Measurements from ENCODE around the gene ZFP36L2. TPM values are rescaled to one million over a fixed set of nuclear protein-coding genes. Genes with fewer than 3 reads are reported as not detected.

ZFP36L2 gene
- total and polyA plus RNA-seq, 10 of the 15 experiments (the other 5 are each of a cell fraction or from before 2014, with no cell fraction given) = 4.3 to 64.9 (median 19.5) TPM

- no peak for TF ChIP-seq SUZ12 (IDR thresholded peaks at IDR 0.05; ENCODE audit: unreplicated experiment)
- TF ChIP-seq SP1 (IDR thresholded peaks at IDR 0.05; ENCODE audit: low read depth, low read length) = no peak
- no peak for TF ChIP-seq ASH2L (IDR thresholded peaks at IDR 0.05; ENCODE audit: borderline replicate concordance, low read depth)
- TF ChIP-seq LARP7 (IDR thresholded peaks at IDR 0.05) = 0 out of 2 replicates have a peak, but pooled peaks have one; percentile 25
- peak; percentile 58 to 59; a peak in 3 of 4 replicates for TF ChIP-seq IKZF2 (IDR thresholded peaks at IDR 0.05)
- no peak for TF ChIP-seq PBX3 (IDR thresholded peaks at IDR 0.05; ENCODE audit: insufficient replicate concordance, low read depth, low read length)
- TF ChIP-seq GABPA (IDR thresholded peaks at IDR 0.05; ENCODE audit: low read depth) = no peak
- no peak for TF ChIP-seq HDAC6 (IDR thresholded peaks at IDR 0.05; ENCODE audit: unreplicated experiment)
- no peak for TF ChIP-seq KLF5 (IDR thresholded peaks at IDR 0.05; ENCODE audit: partially characterized antibody)
- TF ChIP-seq JUNB (IDR thresholded peaks at IDR 0.05) = no peak
- peak in 1 of 2 experiments; percentile 32; a peak in 1 of 4 replicates for TF ChIP-seq BHLHE40 (IDR thresholded peaks at IDR 0.05; ENCODE audit: borderline replicate concordance in 1 of 2, low read depth in 2 of 2, low read length in 1 of 2)
- TF ChIP-seq SMAD5 (IDR thresholded peaks at IDR 0.05; ENCODE audit: low read depth) = 0 out of 2 replicates have a peak, but pooled peaks have one; percentile 52
- peak; percentile 58 for TF ChIP-seq CBFB (IDR thresholded peaks at IDR 0.05; ENCODE audit: low read depth)
- TF ChIP-seq RELB (IDR thresholded peaks at IDR 0.05; ENCODE audit: low read depth) = peak; percentile 76
- peak; percentile 51; the same call in 1 of the 2 replicates for TF ChIP-seq SIN3A (IDR thresholded peaks at IDR 0.05; ENCODE audit: low read depth, low read length)
- peak; percentile 77 for TF ChIP-seq USF2 (IDR thresholded peaks at IDR 0.05; ENCODE audit: borderline replicate concordance, low read depth, low read length)
- peak; percentile 95 for TF ChIP-seq RAD51 (IDR thresholded peaks at IDR 0.05)
- TF ChIP-seq ZNF217 (IDR thresholded peaks at IDR 0.05) = no peak
- 0 out of 2 replicates have a peak, but pooled peaks have one; percentile 8 for TF ChIP-seq YY1 (IDR thresholded peaks at IDR 0.05; ENCODE audit: low read depth, low read length)
- peak; percentile 46; the same call in 1 of the 2 replicates for TF ChIP-seq ZNF687 (IDR thresholded peaks at IDR 0.05)
- TF ChIP-seq RFX5 (IDR thresholded peaks at IDR 0.05; ENCODE audit: low read depth, low read length) = no peak
- peak; percentile 78 for TF ChIP-seq POLR2AphosphoS2 (IDR thresholded peaks at IDR 0.05; ENCODE audit: low read depth, low read length)
- no peak for TF ChIP-seq SMAD1 (IDR thresholded peaks at IDR 0.05; ENCODE audit: low read depth, partially characterized antibody)
These were observed 4.5 kb downstream of the ZFP36L2 start (continued) for GRCh38 chr2:43221763-43222474.
